Nephron (organoid): ENCODE results near the gene SUPT5H.
A peak's percentile ranks its signal among the peaks of the same experiment; 100 is the strongest.

Experiments used
- H3K27ac Mint-ChIP-seq, 3 experiments: 2 replicates each; pipeline ENCODE4 v1.8.0; 2020; ENCODE audit warnings: mixed read lengths in 3 of 3, mild to moderate bottlenecking in 2 of 3, moderate library complexity in 1 of 3
- H3K27me3 Mint-ChIP-seq: 2 replicates; pipeline ENCODE4 v1.8.0; 2021; ENCODE audit warnings: low read depth, mild to moderate bottlenecking, moderate library complexity, mixed read lengths
- H3K36me3 Mint-ChIP-seq: 2 replicates; pipeline ENCODE4 v1.8.0; 2020; ENCODE audit warnings: low read depth, mixed read lengths
- H3K4me1 Mint-ChIP-seq: 2 replicates; pipeline ENCODE4 v1.8.0; 2020; ENCODE audit warnings: mixed read lengths
- H3K4me3 Mint-ChIP-seq, 3 experiments: 2 replicates each; pipeline ENCODE4 v1.8.0; 2020; ENCODE audit warnings: mild to moderate bottlenecking in 3 of 3, mixed read lengths in 3 of 3, moderate library complexity in 2 of 3
- H3K9me3 Mint-ChIP-seq: 2 replicates; pipeline ENCODE4 v1.8.0; 2020; ENCODE audit warnings: mixed read lengths
- TF ChIP-seq, protein P1 (sequence below), 3 experiments: fragments of 200-600 bp; sonication (generic); IDR thresholded peaks; one replicate each; pipeline ENCODE4 v1.5.0; 2021; ENCODE audit warnings: antibody characterized with exemption in 3 of 3; ENCODE audit not compliant: unreplicated experiment in 3 of 3

The SUPT5H gene

DNA sequence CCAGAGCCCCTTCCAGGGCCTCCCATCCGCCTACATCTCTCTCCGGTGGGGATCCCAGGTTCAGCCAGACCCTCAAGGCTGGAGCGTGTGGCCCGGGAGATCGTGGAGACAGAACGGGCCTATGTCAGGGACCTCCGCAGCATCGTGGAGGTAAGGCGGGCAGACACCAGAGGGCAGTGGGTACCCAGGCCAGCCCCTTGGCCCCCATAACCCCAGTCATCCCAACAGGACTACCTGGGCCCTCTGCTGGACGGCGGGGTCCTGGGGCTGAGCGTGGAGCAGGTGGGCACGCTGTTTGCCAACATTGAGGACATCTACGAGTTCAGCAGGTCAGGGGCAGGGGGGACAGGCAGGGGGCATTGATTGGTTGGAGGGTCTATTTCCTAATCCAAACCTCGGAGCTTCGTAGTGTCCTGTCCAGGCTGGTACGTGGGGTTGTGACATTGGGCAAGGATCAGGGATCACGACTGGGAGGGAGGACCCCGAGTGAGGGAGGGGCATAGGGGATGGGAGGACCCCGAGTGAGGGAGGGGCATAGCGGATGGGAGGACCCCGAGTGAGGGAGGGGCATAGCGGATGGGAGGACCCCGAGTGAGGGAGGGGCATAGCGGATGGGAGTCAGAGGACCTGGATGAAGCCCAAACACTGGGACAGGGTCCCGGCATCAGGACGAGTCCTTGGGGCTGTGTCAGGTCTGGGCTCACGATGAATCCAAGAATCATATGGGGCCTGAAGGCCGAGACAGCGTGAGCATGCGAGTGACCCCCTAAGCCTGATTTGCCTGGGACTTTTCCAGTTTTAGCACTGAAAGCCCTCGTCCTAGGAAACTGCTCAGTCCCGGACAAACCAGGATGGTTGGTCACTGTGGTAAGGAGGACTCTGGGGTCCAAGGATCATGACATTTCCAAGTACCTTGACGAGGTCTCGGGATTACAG is 30.0 kb upstream of the SUPT5H start:
- Mint-ChIP-seq H3K36me3 (peaks cover 38% of the 10 kb centered on the region), H3K9me3 (no peaks in the 10 kb centered on the region), H3K27ac (peak overlapping the region; percentile 54 to 93 (median 59)), H3K27me3 (peaks cover 5% of the 10 kb centered on the region), H3K4me3 (peak overlapping the region; percentile 97 to 99 (median 97)), H3K4me1 (peaks cover 29% of the 10 kb centered on the region)
- TF ChIP-seq, protein P1, sequence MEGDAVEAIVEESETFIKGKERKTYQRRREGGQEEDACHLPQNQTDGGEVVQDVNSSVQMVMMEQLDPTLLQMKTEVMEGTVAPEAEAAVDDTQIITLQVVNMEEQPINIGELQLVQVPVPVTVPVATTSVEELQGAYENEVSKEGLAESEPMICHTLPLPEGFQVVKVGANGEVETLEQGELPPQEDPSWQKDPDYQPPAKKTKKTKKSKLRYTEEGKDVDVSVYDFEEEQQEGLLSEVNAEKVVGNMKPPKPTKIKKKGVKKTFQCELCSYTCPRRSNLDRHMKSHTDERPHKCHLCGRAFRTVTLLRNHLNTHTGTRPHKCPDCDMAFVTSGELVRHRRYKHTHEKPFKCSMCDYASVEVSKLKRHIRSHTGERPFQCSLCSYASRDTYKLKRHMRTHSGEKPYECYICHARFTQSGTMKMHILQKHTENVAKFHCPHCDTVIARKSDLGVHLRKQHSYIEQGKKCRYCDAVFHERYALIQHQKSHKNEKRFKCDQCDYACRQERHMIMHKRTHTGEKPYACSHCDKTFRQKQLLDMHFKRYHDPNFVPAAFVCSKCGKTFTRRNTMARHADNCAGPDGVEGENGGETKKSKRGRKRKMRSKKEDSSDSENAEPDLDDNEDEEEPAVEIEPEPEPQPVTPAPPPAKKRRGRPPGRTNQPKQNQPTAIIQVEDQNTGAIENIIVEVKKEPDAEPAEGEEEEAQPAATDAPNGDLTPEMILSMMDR (IDR thresholded peaks at IDR 0.05; ENCODE audit: unreplicated experiment in 3 of 3): no peak

DNA sequence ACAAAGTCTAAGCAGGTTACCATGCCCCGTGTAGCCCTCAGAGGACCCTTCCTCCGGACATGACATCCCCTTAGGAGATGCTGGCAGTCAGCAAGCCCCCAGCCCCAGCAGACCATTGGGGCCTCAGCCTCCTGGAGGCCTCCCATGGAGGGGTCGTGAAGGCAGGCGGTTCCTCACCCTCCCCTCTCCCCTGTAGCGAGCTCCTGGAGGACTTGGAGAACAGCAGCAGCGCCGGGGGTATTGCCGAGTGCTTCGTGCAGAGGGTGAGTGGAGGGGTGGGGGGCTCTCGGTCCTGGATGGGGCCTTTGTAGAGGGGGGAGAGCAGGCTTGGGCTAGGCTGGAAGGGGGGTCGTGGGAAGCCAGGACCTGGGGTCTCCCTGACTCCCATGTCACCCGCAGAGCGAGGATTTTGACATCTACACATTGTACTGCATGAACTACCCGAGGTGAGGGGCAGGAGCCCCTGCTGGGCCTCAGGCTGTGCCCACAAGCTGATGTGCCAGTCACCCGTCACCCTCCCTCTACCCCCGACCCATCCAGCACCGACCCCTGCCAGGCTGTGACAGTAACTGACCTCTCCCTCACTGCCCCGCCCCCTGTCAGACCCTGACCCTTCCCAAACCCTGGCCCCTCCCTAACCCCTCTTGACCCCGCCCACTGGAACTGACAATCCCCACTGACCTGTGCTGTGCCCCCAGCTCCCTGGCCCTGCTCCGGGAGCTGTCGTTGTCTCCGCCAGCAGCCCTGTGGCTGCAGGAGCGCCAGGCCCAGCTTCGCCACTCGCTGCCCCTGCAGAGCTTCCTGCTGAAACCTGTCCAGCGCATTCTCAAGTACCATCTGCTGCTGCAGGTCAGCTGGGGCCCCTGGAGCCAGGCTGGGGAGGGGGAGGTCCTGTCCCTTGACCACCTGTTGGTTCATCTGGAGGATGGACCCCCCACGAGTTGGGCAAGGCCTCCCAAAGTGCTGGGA is 28.9 kb upstream of the SUPT5H start:
- H3K4me1 Mint-ChIP-seq: peaks cover 19% of the 10 kb centered on the region
- no peak overlapping the region for H3K27ac Mint-ChIP-seq
- no peak overlapping the region for H3K4me3 Mint-ChIP-seq
- no peaks in the 10 kb centered on the region for H3K9me3 Mint-ChIP-seq
- TF ChIP-seq, protein P1 (IDR thresholded peaks at IDR 0.05; ENCODE audit: unreplicated experiment in 3 of 3): no peak
- peaks cover 48% of the 10 kb centered on the region for H3K36me3 Mint-ChIP-seq
- peaks cover 5% of the 10 kb centered on the region for H3K27me3 Mint-ChIP-seq

DNA sequence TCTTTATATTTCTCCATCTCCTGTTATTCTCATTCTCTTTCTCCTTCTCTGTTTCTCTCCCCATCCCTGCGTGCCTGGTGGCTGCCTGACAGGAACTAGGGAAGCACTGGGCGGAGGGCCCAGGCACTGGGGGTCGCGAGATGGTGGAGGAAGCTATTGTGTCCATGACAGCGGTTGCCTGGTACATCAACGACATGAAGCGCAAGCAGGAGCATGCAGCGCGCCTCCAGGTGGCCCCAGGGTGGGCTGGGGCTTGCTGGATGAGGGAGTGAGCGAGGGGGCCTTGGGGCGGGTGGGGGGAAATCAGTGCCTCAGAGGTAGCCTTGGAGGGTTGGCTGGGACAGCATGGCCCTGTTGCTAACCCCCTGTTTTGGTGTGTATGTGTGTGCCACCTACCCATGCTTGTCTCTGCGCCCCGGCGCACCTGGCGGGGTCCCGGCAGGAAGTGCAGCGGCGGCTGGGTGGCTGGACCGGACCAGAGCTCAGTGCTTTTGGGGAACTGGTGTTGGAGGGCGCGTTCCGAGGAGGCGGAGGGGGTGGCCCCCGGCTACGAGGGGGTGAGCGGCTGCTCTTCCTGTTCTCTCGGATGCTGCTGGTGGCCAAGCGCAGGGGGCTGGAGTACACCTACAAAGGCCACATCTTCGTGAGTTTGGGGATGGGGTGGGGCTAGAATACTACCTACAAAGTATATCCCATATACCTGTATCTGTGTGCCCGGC is 27.8 kb upstream of the SUPT5H start:
- H3K27ac Mint-ChIP-seq: no peak overlapping the region
- TF ChIP-seq, protein P1 (IDR thresholded peaks at IDR 0.05; ENCODE audit: unreplicated experiment in 3 of 3): no peak
- peaks cover 50% of the 10 kb centered on the region for H3K36me3 Mint-ChIP-seq
- no peaks in the 10 kb centered on the region for H3K9me3 Mint-ChIP-seq
- no peaks in the 10 kb centered on the region for H3K27me3 Mint-ChIP-seq
- peak overlapping the region; percentile 65 to 74 (median 73) for H3K4me3 Mint-ChIP-seq
- peaks cover 10% of the 10 kb centered on the region for H3K4me1 Mint-ChIP-seq

DNA sequence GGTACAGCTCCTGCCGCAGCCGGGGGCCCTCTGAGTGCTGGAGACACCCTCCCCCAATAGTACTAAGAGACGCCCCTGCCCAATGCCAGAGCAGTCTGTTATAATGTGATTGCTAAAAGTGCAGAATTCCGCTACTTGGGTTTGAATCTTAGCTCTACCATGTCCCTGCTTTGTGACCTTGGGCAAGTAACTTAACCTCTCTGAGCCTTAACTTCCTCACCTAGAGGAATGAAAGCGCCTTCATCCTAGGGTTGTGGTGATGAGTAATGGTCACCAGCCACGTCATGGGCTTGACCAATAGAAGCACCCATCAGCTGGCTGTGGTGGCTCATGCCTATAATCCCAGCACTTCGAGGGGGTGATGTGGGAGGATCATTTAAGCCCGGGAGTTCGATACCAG is 26.4 kb upstream of the SUPT5H start:
- H3K27ac Mint-ChIP-seq: no peak overlapping the region
- peak overlapping the region in 1 of 3 experiments; percentile 62 for H3K4me3 Mint-ChIP-seq
- H3K4me1 Mint-ChIP-seq: peaks cover 9% of the 10 kb centered on the region
- H3K9me3 Mint-ChIP-seq: no peaks in the 10 kb centered on the region
- peaks cover 58% of the 10 kb centered on the region for H3K36me3 Mint-ChIP-seq
- TF ChIP-seq, protein P1 (IDR thresholded peaks at IDR 0.05; ENCODE audit: unreplicated experiment in 3 of 3): no peak
- H3K27me3 Mint-ChIP-seq: no peaks in the 10 kb centered on the region

DNA sequence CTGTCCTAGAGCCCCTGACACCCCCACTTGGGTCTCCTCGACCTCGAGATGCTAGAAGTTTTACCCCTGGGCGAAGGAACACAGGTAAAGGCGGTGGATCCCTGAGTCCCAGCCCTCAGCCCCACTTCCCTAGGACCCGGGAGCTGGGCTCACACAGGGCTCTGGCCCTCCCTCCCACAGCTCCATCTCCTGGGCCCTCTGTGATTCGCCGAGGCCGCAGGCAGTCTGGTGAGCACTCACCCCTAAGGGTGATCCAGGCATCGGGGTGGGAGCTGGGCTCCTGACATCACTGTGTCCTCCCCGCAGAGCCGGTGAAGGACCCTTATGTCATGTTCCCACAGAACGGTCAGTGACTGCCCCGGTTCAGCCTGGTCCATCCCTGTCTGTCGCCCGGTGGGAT is 24.6 kb upstream of the SUPT5H start:
- Mint-ChIP-seq H3K4me1 (peaks cover 3% of the 10 kb centered on the region), H3K9me3 (no peaks in the 10 kb centered on the region), H3K36me3 (peaks cover 54% of the 10 kb centered on the region), H3K4me3 (no peak overlapping the region), H3K27ac (no peak overlapping the region), H3K27me3 (no peaks in the 10 kb centered on the region)
- TF ChIP-seq, protein P1 (IDR thresholded peaks at IDR 0.05; ENCODE audit: unreplicated experiment in 3 of 3): no peak
